ENCODE measurements around the gene OCLN.
"Not testable (repeated sequence)": the region's sequence is repeated elsewhere in the genome, so short reads cannot be mapped to it uniquely, and the experiment has no call there.

Gene OCLN

DNA sequence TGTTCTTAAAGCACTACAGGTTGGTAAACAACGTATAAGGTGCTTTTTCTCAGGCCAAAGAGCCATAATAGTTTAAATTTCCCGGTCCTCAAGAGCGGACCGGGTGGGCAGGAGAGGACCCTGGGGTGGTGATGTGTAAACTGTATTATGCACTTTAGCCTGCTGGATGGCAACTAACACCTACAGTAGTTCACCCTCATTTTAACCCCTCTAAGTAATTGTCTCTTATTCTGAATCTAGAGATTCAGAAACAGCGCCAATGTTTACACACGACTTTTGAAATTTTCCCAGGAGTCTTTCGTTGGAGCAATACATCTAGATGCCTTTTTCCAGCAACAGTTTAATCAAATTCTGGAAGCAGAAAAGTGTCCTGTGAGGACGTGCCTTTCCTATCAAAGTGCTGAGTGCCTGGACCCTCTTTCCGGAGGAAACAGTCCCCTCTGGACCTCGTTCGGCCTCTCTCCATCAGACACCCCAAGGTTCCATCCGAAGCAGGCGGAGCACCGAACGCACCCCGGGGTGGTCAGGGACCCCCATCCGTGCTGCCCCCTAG, 676 bp upstream of the OCLN start:
- no peak for DNase-seq

DNA sequence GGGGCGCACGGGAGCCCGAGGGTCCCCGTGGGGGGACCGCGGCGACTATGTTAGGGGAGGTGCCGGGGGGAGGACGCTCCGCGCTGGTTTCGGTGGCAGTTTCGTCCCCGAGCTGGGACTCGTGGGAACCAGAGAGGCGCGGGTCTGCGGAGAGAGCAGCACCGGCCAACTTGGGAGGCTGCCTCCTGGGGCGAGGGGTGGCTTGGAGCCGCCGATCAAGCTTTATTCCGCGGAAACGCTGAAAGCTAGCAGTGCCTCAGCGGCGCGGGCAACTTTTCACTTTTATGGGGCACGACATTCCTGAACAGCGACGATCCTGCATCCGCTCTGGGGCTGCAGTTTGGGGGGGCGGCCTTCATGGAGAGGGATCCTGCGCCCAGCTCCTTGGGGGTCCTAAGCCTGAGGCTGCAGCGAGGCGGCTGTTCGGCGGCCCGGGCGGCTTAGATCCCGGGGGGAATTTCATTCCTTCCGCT, 369 bp downstream of the OCLN start:
- DNase-seq, result no peak

DNA sequence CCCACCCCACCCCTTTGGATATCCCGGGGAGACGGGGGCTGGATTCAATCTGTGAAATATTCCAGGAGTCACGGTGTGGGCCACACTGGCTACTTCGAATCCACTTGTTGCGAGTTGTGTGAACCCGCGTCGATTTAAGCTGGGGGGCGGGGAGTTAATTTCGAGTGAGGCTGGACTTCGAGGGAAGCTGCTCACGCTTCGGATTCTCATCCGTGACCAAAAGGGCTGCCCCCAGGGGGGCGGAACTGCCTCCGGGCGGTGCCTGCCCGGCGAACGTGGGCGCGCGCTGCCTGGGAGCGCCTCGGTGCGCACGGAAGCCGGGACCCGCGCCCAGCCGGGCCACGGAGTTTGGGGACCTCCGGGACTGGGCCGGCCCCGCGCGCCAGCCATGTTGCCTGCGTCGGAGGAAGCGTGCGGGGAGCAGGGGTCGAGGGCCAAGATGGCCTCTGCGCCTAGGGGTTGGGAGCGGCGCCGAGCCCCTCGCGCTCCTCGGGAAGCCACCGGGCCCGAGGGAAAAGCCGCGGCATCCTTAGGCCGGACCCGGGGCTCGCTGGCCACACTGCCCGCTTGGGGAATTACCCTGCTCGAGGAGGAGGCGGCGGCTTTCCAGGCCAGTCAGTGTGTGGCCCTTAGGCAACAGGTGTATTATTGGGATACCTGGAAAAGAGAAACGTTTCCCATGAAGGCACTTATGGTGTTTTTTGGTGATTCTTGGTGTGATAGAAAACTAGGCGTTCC, 975 bp downstream of the OCLN start:
- DNase-seq, result no peak

DNA sequence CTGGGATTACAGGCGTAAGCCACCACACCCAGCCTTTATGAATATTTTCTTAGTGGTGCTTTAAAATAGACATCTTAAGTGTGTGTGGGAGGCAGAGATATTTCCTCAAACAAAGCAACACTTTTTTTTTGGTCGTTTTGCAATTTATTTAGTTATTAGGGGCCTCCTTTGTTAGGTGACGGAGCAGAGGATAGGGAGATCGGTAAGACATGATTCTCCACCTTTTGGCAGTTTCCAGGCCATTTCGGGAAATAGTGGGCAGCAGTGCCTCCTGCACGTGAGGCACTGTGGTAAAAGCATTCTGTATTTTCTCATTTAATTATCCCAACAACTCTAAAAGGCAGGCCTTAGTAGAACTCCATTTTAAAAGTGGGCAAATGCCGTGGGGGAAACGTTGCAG, 1.9 kb downstream of the OCLN start:
- DNase-seq, result no peak

DNA sequence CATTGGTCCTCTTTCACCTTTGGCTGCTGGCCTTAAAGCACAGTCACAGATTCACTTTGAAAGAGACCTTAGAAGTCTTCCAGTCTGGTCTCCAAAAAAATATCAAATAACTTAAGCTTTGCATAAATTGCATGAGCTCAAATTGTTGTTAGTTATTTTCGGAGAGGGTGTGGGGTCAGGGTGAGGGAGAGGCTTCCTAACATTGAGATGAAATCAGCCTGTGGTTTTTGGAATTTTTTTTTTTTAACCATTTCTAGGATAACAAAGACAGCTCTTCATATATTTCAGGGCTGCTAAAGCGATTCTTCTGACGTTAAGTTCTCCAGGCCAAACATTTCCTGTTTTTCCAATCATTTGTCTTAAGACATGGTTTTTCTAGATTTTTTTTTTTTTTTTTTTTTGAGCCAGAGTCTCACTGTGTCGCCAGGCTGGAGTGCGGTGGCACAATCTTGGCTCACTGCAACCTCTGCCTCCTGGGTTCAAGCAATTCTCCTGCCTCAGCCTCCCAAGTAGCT, 4.5 kb downstream of the OCLN start:
- no peak for DNase-seq

DNA sequence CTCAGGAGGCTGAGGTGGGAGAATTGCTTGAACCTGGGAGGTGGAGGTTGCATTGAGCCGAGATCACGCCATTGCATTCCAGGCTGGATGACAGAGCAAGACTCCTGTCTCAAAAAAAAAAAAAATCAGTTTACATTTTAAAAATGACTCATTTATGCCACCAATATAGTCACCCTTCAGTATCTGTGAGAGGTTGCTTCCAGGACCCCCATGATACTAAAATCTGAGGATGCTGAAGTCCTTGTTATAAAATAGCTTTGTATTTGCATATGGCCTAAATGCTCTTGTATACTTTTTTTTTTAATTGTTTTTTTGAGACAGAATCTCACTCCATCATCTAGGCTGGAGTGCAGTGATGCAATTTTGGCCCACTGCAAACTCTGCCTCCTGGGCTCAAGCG, 5.8 kb downstream of the OCLN start:
- DNase-seq, result no peak

DNA sequence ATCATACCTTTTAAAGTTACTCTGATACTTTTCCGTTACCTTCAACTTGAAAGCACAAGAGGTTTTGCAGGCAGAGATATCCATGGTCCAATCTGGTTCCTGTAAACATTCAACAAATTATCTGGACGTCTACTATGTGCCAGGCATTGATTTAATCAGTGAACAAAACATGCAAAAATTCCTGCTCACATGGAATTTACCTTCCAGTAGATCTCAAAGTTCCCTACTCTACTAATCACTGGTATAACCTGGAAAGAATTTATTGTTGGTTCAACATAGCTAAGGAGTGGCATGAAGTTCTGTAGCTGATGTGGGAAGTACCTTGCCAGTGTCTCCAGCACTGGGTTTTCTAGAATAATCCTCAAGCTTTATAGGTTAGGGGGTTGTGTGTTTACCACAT, 9.8 kb downstream of the OCLN start:
- DNase-seq, result no peak

DNA sequence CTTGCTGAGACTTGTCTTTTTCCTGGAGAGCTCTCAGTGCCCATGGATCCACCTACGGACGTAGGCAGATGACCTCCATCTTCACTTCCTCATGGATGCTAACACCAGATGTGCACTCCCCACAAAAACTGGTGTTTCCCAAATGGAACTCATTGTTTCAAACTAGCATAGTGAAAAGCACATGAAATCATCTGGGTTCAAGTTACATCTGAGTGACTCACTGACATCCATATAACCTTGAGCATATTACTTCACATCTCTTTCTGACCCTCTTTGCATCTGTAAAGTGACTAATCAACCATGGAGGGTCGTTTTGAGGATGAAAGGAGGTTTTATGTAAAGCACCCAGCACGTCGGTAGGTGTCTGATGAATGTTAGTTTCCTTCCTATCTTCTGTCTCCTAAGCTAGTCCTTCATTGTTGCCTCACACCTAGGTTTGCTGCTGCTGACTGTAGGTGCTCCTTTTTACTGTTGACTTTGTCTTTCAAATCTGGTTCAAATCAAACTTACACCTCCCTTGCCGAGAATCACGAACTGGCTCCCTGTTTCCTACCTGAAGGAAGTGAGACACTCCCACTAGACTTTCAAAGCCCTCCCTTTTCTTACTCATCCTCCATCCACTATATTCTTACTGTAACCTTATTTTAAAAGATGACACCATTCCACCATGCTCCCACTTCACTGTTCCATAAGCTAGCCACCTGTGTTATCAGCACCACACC, 10.3 kb downstream of the OCLN start:
- DNase-seq, result no peak

DNA sequence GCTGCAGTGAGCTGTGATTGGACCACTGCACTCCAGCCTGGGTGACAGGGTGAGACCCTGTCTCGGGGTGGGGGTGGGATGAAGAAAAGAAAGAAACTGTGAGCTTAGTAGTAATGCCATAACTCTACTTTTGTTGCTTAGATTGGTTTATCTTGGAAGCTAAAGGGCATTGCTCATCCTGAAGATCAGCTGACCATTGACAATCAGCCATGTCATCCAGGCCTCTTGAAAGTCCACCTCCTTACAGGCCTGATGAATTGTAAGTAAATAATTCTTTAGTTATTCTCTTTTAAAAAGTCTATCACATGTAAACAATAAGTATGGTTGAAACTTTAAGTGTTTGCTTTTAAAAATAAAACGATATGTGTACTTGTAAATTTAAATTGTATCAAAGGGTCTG, 11.4 kb downstream of the OCLN start:
- DNase-seq, result no peak

DNA sequence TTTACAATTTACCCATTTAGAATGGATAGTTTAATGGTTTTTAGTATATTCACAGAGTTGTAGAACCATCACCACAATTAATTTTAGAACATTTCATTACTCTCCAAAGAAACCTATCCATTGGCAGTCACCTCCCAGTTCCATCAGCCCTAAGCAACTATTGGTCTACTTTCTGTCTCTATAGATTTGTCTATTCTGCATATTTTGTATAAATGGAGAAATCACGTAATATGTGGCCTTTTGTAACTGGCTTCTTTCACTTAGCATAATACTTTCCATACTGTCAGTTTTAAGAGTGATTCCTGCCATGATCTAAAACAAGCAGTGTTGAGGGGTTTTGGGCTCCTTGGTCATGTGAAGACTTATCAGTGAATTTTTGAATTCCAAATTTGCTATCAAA, 12.7 kb downstream of the OCLN start:
- DNase-seq, result no peak

DNA sequence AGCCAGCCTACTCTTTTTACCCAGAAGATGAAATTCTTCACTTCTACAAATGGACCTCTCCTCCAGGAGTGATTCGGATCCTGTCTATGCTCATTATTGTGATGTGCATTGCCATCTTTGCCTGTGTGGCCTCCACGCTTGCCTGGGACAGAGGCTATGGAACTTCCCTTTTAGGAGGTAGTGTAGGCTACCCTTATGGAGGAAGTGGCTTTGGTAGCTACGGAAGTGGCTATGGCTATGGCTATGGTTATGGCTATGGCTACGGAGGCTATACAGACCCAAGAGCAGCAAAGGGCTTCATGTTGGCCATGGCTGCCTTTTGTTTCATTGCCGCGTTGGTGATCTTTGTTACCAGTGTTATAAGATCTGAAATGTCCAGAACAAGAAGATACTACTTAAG, 16.6 kb downstream of the OCLN start:
- no peak for DNase-seq

DNA sequence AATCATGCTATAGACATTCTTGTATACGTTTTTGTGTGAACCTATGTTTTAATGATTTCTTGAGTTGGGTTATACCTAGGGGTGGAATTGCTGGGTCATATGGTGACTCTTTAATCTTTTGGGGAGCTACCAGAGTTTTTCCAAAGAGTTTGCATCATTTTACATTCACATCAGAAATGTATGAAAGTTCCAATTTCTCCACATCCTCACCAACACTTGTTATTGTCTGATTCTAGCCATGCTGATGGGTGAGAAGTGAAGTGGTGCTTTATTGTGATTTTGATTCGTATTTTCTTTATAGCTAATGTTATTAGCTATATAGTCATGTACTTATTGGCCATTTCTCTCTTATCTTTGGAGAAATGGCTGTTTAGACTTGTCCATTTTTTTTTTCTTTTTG, 18.1 kb downstream of the OCLN start:
- no peak for DNase-seq

DNA sequence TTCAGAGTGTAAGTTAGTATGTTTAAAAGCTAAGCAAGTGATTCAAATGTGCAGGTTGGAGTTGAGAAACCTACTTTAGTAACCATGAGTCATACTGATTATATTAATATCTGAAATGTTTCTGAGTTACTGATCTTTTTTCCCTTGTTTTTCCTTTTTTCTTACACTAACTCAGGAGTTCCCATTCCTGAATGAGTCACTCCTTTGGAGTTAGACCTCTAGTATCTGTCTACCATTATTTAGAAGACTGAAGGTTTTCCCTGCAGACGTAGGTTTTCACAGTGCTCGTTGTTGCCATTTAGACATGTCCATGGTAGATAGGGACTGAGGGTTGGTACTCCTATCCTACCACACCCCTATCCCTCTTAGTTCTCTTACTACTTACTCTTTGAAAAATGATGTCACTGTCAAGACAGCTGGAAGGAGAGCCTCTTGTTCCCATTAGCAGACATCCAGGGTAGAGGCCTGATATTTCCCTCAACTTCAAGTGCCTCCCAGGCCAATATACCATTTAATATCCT, 20.2 kb downstream of the OCLN start:
- DNase-seq, result no peak

DNA sequence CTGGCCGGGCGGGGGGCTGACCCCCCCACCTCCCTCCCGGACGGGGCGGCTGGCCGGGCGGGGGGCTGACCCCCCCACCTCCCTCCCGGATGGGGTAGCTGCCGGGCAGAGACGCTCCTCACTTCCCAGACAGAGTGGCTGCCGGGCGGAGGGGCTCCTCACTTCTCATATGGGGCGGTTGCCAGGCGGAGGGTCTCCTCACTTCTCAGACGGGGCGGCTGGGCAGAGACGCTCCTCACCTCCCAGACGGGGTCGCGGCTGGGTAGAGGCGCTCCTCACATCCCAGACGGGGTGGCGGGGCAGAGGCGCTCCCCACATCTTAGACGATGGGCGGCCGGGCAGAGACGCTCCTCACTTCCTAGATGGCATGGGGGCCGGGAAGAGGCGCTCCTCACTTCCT, 23.0 kb downstream of the OCLN start:
- DNase-seq, result not testable (repeated sequence)

DNA sequence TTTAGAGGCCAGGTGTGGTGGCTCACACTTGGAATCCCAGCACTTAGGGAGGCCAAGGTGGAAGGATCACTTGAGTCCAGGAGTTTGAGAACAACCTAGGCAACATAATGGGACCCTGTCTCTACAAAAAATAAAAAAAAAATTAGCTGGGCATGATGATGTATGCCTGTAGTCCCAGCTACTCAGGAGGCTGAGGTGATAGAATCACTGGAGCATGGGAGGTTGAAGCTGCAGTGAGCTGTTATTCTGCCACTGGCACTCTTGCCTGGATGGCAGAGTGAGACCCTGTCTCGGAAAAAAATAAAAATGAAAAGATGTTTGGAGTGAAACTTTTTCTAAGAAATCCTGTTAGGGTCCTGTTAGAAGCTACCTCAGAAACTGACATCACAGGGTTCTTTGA, 24.2 kb downstream of the OCLN start:
- no peak for DNase-seq

DNA sequence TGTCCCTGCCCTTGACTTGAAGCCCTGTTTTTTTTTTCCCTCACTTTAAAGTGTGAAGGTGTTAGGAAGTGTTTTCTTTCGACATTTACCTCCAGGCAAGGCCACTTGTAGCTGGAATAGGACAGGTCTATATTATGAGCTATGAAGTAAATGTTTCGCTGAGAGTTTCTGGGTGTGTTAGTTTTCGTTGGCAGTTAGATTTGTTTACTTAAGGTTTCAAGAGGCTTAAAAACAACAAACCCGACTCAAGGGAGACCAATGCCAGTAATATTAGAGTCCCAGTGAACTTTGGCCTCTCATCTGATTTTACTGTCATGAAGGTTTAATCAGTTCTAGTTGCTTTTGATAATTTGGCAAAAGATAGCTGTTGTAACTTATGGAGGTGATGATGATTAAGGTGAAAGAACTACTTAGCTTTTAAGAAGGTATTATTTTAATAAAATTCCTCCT, 25.2 kb downstream of the OCLN start:
- DNase-seq, result no peak

DNA sequence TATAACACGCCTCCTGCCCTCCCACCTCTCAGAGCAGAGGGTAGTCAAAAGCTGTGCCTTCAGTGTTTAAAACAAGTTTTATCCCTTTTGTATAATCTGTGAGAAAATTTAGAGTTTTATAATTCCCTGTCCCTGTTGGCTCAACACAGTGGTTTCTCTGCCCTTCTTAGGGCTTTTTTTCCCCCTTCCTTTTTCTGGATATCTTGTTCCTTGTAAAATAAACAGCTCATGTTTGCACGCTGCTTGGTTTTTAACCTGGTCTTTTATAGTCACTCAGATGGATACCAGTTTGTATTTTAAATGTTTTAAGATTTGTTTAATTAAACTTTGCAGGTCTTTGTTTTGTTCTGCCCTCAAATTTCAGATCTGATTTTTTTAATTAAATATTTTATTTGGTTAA, 26.7 kb downstream of the OCLN start:
- DNase-seq, result no peak

DNA sequence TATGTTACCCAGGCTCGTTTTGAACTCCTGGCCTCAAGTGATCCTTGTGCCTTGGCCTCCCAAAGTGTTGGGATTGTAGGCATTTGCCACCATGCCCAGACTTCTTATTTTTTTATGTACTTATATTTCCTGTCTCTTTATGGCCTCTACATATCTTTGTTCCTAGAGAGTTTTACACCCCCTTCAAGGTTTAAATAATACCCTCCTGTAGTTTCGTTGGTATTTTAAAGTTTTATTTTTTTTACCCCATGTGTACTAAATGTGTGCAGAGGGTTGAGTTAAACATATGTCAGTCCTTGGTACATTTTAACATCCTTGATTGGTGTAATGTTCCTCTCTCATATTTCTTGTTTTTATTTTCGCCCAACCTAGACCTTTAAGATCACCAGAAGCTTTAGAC, 29.4 kb downstream of the OCLN start:
- DNase-seq, result no peak

DNA sequence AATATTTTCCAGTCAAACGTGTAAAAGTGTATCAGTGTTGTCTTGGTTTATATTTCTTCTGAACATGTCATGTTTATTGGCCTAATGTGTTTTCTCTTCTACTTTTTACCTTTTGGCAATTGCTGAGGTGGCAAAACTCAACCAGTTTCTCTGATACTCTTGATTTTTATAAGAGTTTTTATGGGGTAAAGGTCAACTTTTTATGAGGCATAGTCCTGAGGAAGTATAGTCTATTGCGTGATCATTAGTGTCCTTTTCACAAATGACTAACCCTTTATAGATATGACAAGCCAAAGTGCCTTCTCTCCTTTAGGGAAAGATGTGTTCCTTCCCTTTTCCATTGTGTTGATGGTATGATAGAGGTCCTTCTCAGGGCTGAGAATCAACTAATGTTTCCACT, 32.9 kb downstream of the OCLN start:
- DNase-seq, result no peak

DNA sequence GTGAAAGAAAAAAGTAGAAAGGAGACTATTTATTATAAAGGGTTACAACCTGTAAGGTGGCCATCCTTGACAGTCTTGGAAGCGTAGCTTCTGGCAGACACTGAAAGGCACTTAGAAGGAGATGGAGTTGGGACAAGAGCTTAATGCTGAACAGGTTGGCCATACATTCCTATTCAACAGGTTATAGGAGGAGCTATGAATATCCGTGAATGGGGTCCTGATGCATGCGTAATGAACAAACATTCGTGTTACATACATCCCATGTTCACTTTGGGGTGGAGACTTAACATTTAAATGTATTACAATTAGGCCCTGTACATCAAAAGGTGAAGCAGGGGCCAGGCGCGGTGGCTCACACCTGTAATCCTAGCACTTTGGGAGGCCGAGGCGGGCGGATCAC, 34.1 kb downstream of the OCLN start:
- DNase-seq, result no peak

DNA sequence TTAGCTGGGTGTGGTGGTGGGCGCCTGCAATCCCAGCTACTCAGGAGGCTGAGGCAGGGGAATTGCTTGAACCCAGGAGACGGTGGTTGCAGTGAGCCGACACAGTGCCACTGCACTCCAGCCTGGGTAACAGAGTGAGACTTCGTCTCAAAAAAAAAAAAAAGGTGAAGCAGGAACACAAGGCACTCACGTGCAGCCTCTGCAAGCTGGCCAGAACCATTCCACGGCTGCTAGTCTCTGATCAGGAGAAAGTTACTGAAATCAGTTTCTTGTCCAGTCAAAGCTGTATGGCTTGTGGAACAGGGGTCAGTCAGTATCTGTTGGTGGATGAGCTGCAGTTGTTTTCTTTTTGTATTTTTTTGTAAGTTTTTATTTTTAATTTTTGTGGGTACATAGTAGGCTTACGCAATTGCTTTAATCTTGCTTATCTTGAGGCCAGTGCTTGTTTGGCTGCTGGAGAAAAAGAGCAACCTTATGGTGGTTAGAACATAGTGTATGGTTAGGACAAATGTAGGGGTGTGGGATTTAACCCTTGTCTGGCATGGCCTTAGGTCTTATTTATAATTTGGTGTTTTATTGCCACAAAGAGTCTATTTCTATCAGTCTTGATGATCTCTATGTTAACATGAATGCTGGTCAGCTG, 34.7 kb downstream of the OCLN start:
- DNase-seq, result no peak

DNA sequence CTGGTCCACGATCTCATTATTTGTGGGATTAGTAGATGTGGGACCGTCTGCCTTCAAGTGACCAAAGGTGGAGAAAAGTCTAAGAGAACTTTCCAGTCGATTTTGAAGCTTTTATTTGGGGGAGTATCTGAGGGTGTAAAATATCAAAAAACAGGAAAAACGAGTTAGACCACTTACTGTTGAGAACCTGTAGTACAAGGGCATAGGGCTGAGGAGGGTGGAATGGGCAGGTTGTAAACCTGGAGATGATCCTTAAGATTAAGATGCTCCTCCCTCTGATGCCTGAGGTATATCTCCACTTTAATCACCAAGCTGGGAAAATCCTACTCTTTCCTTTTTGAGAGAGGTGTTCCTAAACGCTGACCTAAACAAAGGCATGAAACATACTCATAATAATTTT, 35.4 kb downstream of the OCLN start:
- no peak for DNase-seq

DNA sequence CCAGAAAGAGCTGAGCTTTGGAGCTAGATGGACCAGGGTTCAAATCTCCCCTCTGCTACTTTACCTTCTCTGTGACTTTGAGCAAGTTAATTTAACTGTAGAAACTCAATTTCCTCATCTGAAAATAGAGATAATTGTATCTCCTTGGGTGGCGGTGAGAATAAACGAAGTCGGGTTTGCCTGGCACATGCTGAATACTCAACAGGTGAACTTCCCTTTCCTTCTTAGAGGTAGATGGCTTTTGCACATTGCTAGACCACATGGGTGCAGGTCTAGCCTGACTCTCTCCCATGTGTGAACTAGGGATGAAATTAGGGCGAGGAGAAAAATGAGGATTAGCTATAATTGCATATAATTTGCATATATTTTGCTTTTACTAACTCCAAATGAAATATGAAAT, 36.0 kb downstream of the OCLN start:
- DNase-seq, result no peak
